A204.1 (cell line): Measurements from ENCODE around the gene NDRG4.

Experiments used
- FAIRE-seq: peaks from 2 replicates; lab custom pipeline; 2012; peaks lifted over from hg19 to GRCh38; lab: Jason Lieb, UNC

Gene NDRG4

DNA sequence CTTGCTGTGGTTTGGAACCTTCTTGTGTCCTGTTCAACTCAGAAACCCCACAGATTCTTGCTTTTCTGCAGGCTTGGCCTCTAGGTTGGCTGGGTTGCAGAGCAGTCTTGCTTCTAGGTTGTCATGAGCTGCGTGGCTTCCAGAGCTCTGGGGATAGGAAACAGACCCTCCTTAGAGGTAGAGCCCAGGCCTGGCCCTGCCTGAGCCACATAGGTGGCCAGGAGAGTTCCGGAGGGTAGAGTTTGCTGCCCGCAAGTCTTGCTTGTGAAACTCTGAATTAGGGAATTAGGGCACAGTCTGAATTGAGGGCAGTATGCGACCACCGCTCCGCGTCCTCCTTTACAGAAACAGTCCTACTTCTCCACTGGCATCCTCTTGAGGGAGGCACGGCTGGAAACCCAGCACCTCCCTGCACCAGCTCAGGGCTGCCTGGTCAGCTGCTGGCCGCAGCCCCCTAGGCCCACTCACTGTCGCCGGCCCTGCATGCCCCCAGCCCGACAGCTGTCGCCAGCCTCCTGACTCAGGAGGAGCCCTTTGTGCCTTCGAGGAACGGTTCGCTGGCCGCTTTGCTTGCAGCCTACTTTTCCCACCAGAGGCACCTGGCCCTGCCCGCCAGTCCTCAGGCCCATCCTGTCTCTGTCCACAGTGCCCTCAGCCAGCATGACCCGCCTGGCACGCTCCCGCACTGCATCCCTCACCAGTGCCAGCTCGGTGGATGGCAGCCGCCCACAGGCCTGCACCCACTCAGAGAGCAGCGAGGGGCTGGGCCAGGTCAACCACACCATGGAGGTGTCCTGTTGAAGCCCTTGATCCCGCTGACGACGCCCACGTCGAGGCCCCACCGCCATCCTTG, 11.1 kb downstream of the NDRG4 start:
- no peak for FAIRE-seq

DNA sequence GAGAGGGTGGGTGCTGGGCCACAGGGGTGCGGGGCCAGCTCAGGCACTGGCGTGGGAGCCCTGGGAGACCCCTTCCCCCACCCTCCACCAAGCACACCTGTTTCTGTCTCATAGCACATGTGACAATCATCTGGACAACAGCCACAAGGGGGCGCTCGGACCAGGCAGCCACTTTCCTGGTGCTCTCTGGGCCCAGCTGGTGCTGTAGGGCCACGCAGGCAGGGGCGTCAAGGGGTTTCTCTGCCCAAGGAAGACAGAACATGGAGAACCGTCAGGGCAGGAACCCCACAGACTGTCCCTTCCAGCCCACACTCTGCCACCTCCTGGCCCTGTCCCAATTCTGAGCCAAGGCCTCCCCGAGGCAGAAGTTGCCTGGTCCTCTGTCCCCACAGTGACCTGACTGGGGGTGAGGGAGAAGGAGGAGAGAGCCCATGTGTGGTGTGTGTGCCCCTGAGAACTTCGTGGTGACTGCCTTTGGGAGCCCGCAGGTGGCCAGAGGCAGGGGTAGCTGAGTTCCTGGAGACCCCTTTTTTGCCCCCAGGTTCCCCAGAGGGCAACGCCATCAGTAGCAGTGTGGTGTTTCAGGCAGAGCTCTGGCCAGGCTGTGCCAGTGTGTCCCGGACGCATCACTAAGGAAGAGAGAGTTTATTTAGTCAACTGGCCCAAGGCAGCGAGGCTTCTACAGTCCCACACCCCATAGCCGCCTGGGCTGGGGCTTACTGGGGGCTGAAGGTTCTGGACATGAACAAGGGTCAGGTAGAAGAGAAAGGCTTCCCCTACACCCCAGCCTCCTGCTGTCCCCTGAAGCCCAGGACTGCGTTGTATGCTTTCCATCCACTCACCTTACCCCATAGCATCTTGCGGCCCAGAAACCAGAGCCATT, 12.2 kb downstream of the NDRG4 start:
- no peak for FAIRE-seq

DNA sequence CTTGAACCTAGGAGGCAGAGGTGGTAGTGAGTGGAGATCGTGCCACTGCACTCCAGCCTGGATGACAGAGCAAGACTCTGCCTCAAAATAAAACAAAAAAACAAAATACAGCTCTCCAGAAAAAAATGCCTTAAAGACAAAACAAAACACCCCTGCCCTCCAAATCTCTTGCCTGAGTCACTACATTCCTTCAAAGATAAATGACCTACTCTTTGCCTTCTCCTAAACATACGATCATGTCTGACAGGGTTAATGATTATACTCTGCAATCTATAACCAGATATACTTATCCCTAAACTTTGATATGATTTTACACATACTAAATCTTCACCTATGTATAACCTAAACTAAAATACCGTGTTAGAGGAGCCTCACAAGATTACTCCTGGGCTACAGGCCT, 13.9 kb downstream of the NDRG4 start:
- no peak for FAIRE-seq

DNA sequence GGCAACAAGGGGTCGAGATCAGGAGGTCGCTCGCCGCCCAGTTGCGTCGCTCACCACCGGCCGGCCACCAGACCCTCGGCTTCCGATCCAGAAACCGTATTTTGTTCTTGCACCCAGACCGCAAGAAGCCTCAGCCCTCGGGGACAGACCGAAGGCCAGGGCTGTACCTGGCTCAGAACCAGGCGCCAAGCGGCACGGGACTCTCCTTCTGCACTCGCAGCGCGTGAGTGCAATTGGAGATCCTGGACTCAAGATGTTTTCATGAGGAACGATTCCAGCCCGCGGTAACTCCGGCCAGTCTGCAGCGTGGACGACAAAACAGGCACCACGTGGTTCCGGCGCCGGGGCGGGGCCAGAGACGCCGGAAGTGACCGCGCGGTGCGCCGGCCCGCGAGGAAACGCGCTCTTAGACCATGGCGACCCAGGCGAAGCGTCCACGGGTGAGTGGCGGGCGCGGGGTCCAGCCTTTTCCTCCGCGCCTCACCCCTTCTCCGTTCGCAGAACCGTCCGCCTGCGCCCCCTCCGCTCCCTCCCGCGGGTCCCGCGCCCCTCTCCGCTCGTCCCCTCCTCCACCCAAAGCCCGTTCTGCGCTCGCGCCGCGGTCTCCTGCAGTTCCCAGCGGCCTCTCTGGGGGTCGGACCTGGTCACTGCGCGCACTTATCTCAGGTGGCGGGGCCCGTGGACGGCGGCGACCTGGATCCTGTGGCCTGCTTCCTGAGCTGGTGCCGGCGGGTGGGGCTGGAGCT, 15.4 kb downstream of the NDRG4 start, which contains the start of gene SETD6:
Gene SETD6, plus strand, starts transcription at position 393 of the 746 bp plus-strand sequence. Its CDS starts 21 bp downstream, at position 414.
- FAIRE-seq, result no peak

DNA sequence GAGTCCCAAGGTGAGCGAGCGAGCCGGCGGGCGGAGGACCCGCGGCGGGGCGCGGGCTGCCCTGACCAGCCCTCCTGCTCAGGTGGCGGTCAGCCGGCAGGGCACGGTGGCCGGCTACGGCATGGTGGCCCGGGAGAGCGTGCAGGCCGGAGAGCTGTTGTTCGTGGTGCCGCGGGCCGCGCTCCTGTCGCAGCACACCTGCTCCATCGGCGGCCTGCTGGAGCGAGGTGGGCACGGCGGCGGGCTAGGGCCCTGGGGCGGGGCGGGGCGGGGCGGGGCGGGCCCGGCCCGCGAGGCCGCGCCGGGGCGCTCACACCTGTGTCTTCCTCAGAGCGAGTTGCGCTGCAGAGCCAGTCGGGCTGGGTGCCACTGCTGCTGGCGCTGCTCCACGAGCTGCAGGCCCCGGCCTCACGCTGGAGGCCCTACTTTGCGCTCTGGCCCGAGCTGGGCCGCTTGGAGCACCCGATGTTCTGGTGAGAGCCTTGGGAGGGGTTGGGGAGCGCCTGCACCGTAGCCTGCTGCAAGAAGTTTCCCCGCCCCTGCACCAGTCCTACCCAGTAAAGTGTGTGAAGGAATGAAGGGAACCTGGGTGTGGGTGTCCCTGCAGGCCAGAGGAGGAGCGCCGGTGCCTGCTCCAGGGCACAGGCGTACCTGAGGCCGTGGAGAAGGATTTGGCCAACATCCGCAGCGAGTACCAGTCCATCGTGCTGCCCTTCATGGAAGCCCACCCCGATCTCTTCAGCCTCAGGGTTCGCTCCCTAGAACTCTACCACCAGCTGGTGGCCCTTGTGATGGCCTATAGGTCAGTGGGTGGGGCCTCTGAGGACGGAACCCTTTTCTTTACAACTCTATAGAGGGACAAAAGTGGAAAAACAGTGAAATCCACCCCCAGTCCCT, 16.2 kb downstream of the NDRG4 start:
- FAIRE-seq, result no peak

DNA sequence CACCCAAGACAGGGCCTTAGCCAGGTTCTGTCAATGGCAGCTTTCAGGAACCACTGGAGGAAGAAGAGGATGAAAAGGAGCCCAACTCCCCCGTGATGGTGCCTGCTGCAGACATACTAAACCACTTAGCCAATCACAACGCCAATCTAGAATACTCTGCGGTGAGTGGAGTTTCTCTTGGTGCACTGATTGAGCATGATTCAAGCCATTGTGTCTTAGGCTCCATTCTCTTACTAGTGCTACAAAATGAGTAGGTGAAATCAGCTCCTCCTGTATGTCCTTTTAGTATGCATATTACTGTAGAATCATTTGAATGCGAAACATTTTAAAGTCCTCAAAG, 16.8 kb downstream of the NDRG4 start:
- FAIRE-seq, result no peak

DNA sequence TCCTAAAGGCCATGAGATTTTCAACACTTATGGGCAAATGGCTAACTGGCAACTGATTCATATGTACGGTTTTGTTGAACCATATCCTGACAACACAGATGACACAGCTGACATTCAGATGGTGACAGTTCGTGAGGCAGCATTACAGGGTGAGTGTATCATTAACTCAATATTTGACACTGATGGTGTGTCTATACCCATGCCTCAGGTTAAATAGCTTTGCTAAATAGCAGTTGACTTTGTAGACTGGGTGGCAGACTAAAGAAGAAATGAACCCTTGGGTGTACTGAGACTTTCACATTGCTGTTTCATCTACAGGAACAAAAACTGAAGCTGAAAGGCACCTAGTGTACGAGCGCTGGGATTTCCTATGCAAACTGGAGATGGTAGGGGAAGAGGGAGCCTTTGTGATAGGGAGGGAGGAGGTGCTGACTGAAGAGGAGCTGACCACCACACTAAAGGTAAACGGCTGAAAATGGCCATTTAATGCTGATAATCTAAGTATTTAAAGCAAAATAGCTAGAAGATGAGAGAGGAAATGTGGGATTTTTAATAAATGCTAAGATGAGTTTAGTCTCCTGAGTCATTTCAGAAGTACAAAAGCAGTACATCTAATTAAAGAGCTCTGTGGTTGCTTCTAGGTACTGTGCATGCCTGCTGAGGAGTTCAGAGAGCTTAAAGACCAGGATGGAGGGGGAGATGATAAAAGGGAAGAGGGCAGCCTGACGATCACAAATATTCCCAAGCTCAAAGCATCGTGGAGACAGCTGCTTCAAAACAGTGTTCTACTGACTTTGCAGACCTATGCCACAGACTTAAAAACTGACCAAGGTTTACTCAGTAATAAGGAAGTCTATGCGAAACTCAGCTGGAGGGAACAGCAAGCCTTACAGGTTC, 18.4 kb downstream of the NDRG4 start:
- FAIRE-seq, result no peak

DNA sequence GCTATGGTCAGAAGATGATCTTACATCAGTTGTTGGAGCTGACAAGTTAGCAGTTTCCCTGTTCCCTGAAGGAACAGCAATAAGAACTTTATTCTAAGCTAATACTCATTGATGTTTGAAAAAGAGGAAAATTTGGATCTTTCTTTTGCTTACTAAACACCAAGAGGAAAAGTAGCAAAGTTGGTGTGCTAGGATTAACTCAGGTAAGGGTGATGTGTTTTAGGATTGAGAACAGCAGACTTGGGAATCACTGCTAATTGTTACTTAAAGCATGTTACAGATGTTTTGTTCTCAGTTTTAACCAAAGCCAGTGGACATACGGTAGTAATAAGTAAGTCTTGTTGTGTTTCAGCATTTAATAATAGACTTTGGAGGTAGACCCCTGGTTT, 19.0 kb downstream of the NDRG4 start:
- no peak for FAIRE-seq

DNA sequence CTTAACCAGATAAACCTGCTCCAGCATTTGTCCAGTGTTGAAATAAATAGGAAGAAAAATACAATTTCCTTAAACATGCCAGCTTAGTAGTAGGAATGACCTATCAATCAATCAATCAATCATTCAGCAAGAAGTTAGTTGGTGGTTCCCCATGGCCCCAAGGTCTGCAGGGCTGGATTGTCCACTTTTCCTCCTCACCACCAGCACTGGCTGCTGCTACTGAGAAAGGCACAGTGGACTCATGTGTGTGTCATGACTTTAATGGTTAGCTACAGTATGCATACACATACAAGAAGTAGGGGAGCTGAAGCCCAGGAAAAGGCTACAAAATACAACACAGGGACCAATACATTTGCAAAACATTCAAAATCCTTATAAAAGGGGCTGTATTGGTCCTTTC, 19.8 kb downstream of the NDRG4 start:
- FAIRE-seq, result no peak

DNA sequence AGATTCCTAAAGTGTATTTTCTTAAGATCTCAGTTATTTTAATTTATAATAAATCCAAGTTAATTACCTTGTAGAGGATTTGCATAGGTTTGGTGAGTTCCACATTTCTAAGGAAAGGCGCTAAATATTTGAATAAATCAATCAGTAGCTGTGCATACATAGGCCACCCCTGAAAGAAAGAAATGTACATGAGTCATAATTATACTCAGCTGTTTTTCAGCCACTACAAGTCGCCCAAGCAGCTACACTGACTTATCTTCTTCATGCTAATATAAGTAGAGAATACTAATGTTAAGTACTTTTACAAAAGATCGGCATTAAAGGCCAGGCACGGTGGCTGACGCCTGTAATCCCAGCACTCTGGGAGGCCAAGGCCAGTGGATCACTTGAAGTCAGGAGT, 30.2 kb downstream of the NDRG4 start:
- no peak for FAIRE-seq

DNA sequence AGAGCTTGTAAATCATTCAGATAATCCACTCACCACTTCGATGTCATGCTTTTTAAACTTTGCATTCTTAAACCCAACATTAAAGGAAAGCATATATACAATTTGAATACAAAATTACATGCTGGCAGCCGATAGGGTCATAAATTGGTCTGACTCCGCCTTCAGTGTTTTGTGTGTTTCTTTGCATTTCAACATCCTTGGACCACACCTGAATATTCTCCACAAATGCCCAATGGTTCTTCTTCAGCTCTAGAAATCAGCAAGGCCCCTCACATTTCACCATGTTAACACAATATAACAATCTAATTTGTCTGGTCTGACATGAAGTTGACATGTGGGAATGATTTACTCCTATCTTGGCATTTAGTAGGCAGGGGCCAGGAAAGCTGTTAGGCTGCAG, 32.5 kb downstream of the NDRG4 start:
- FAIRE-seq, result no peak

DNA sequence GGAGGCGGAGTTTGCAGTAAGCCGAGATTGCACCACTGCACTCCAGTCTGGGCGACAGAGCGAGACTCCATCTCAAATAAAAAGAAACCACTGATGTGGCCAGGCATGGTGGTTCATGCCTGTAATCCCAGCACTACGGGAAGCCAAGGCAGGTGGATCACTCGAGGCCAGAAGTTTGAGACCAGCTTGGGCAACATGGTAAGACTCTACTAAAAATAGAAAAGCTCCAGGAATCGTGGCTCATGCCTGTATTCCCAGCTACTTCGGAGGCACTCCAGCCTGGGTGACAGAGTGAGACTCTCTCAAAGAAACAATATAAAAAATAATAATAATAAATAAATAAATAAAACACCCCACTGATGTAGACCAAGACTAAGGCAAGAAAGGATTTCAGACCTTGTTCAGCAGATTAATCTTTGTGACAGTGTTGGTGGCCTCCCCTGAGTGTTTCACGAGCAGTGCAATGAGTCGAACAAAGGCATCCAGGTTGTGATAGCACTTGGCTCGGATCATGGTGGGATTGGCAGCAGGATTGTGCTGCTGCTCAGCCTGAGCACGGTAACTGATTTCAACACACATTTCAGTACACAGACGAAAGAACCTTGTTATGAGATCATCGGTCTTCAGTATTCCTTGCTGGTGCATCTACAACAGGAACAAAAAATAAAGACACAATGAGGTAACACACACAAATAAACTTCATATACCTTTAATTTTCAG, 34.0 kb downstream of the NDRG4 start:
- FAIRE-seq, result no peak

DNA sequence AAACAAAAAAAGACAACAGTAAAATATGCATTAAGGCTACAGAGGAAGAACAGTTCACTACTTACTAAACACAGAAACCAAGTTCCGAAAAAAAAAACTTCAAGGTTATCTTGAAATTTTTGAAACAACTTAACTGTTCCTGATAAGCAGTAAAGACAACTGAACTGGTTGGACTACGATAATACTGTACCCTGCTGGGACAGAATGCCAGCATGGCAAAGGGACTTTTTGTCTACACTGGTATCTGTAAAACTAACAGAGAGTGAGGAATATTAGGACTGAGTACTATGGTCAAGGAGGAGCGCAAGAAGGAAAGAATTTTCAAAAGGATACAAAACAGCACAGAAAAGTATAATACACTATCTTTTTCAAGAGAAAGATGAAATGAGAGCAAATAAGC, 35.2 kb downstream of the NDRG4 start:
- no peak for FAIRE-seq

DNA sequence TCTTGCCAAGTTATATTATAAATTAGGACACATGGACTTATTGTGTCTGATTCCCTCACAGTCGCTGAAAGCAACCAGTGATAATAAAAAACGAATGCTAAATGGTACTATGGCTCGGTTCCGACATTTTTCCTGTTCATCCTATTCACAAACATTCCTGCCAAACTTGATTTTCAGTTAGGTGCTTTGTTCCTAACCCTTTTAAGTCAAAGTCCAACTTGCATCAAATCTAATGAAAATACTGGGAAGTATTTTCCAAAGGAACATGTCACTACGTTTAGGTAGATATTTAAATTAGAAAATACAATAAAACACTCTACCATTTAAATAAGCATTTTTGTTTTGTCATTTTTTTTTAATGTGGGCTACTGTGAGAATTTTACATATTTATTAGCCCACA, 36.3 kb downstream of the NDRG4 start:
- FAIRE-seq, result no peak

DNA sequence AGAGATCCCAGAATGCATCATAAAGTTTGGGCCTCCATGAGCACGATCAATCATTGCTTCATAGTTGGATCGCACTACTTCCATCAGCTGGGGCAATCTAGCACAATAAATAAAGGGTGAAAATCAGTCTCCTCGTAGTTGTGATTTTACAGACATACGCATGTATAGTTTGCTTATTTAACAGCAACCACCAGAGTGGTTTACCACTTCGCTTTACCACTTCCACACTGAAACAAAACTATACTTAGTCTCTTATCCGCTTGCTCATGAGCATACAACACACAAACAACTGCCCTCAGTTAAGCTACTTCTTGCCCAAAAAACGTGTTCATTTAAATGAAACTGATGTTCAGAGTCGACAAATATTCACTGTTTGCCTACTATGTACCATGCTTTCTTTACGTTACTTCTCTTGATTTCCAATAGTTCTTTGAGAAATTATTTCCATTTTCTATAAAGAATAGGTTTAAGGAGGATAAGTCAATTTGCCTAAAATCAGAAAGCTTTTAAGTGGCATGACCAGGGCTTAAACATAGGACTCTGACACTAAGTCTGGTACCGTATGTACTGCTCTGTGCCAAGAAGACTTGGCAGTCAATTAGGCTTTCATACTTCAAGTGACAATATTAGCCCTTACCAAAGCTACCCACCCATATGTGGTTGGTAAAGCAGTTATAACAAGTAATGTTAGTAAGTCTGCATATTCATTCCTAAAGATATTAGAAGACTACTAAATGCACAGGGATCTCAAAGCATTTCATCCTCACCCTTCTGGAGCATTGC, 37.4 kb downstream of the NDRG4 start:
- FAIRE-seq, result no peak

DNA sequence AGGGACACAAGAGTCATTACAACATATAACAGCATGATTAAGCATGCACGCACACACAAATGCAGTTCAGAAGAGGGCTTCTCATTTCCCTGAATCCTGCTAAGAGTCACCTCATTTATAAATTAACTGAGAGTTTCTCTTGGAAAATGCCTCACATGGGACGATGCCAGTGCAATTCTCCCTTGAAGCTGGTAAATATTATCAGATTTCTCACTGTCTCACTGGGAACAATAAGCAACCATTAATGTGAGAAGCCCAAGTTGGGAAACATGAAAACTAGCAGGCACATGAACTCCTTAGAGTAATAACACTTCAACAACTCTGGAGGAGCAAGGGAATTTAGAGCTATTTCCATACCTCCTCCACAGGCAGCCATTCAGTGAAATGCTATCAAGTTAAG, 41.8 kb downstream of the NDRG4 start:
- no peak for FAIRE-seq

DNA sequence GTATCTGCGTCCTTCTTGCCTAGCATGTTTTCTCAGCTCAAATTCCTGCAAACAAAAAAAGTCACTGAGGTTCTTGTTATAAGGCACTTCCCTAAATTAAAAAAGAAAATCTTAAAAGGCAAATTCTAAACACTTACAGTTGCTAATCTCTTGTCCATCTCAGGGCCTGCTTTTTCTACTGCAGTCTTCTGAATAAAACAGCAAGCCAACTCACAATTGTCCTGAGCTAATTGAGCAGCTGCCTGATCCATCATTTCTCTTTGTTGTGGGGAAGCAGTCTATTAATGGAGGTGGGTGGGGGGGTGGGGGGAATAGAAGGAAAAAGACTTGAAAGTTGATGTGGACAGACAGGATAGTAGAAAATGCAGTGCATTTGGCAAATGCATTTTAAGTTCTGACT, 42.3 kb downstream of the NDRG4 start:
- FAIRE-seq, result no peak

DNA sequence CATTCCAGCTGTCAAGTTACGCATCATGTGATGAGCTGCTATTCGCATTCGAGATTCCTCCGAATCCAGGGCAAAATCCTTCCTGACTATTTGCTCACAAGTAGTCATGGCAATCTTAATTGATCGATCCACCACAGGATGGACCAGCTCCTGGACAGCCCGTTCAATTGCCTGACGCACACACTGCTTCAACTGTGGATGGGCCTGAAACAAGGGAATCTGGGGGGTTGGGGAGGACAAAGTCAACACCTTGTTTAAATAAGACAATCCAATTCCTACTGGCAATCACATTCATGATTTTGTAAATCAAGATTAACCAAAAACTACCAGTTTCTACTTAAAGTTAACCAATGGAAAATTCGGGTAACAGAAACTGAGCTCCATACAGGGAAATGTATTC, 43.7 kb downstream of the NDRG4 start:
- no peak for FAIRE-seq

DNA sequence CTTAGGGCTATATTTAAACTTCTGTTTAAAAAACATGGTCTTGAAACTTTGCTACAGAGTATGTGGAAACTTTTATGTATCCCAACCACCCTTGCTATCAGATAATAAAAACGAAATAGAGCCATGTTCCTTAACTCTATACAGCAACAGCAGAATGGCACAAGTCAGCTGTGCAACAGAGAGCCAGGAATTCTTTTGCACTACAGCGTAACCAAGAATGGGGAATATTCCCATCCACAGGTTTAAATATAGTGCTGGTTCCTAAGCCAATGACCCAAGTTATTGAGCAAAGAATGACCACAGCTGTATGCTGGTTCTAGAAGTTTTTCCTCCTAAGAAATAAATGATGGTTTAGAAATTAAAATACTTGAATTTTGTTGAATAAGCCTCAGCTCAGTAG, 48.4 kb downstream of the NDRG4 start:
- FAIRE-seq, result no peak
